HCT116 (cell line): ENCODE data around the gene PACRG.

ENCODE experiments used
- CTCF ChIP-seq, 3 experiments: fragments of 200-600 bp in 1 of 3; sonication (generic) in 1 of 3; IDR thresholded peaks in 2 of 3; conservative IDR thresholded peaks in 1 of 3; 2 replicates each; pipeline ENCODE4 v1.5.1; 2012 to 2017; ENCODE audit warnings: low read depth in 2 of 3, low read length in 2 of 3, antibody characterized with exemption in 1 of 3, borderline replicate concordance in 1 of 3, control low read depth in 1 of 3, mild to moderate bottlenecking in 1 of 3, mixed read lengths in 1 of 3, mixed run types in 1 of 3, moderate library complexity in 1 of 3; ENCODE audit not compliant: insufficient read depth in 1 of 3
- FOSL1 ChIP-seq: IDR thresholded peaks from 2 replicates; pipeline ENCODE4 v1.6.1; 2012; ENCODE audit warnings: low read depth
- MAX ChIP-seq: IDR thresholded peaks from 2 replicates; pipeline ENCODE4 v1.6.1; 2012
- SIN3A ChIP-seq: IDR thresholded peaks from 2 replicates; pipeline ENCODE4 v1.6.1; 2012; ENCODE audit warnings: low read depth

GRCh38 chr6:162710936-162711335 lies 16.8 kb upstream of the PACRG start:
- TF ChIP-seq SIN3A (no peak), MAX (no peak), CTCF (IDR thresholded peaks at IDR 0.05 in 2 of 3, conservative IDR thresholded peaks at IDR 0.05 in 1 of 3; ENCODE audit: borderline replicate concordance in 1 of 3, insufficient read depth in 1 of 3, low read depth in 2 of 3, low read length in 2 of 3) (no peak), FOSL1 (no peak)
